ENCODE results near the gene ZNF681.
A peak's percentile ranks its signal among the peaks of the same experiment; 100 is the strongest.
"Not testable (repeated sequence)": the region's sequence is repeated elsewhere in the genome, so short reads cannot be mapped to it uniquely, and the experiment has no call there.

ZNF681 gene

DNA sequence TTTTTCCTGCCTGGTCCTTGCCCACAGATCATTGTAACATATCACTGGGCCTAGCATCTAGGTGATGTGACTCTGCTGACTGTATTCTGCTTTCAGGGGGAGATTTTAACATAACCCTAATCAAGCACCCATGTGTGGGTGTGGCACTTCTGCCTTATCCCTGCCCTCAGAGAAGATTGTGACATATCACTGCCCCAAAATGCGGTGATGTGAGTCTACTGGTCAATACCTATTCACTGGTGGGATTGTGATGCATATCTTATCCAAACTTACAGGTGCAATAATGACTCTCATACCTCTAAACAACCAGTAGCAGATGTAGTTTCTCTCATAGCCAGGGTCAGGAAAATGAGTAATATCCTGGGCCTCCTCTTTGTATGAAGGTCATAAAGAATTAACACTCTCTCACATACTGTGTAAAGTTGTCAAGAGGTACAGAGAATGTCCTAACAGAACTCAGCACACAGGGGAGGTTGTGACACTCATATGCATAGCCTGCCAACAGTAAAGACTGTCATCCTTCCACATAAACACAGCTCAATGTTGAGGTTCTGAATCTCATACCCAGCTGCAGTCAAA, 12.1 kb upstream of the ZNF681 start:
- DNase-seq (ENCODE audit: low read depth in 1 of 2, low spot score in 1 of 2), result no peak
- in situ Hi-C loops (cut with HindIII; ENCODE audit: low pct_unique_long_range_greater_than_20kb, low sequenced_read_pairs), result no loop called here

DNA sequence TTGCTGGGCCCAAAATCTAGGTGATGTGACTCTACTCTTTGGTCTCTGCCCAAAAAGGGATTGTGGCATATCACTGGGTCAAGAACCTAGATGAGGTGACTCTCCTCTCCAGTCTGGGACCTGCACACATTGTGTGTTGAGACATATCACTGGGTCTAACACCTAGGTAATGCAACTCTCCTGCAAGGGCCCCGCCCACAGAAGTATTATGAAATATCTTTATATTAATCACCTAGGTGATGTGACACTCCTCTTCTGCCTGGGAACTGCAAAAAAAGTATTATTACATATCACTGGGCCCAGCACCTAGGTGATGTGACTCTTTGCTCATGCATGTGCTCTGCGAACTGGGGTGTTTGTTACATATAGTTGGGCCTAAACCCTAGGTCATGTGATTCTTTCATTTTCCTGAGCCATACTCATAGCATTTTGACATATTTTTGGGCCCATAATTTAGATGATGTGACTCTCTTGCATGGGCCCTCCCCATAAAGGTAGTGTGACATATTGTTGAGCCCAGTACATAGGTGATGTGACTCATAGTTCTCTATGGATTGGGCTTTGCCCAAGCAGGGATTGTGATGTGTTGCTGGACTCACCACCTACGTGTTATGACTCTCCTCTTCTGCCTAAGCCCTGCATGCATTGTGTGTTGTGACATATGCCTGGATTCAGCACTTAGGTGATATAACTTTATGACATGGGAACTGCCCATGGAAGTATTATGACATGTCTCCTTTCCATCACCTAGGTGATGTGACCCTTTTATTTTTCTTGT, 11.2 kb upstream of the ZNF681 start:
- no peak for DNase-seq (ENCODE audit: low read depth in 1 of 2, low spot score in 1 of 2)
- no peak for TF ChIP-seq JUND (IDR thresholded peaks at IDR 0.05; ENCODE audit: low read depth)
- in situ Hi-C loops (cut with HindIII; ENCODE audit: low pct_unique_long_range_greater_than_20kb, low sequenced_read_pairs), result no loop called here

More for the DNA sequence above, 12.1 kb upstream of the ZNF681 start:
- TF ChIP-seq JUND (IDR thresholded peaks at IDR 0.05; ENCODE audit: low read depth), result no peak

DNA sequence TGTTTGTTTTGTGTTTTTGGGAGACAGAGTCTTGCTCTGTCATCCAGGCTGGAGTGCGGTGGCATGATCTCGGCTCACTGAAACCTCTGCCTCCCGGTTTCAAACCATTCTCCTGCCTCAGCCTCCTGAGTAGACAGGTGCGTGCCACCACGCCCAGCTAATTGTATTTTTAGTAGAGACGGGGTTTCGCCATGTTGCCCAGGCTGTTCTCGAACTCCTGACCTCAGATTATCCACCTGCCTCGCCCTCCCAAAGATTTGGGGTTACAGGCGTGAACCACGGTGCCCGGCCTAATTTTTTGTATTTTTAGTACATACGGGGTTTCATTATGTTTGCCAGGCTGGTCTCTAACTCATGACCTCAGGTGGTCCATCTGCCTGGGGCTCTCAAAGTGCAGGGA, 8.3 kb upstream of the ZNF681 start:
- in situ Hi-C loops (cut with HindIII; ENCODE audit: low pct_unique_long_range_greater_than_20kb, low sequenced_read_pairs), result no loop called here
- TF ChIP-seq JUND (IDR thresholded peaks at IDR 0.05; ENCODE audit: low read depth), result no peak
- no peak for DNase-seq (ENCODE audit: low read depth in 1 of 2, low spot score in 1 of 2)

GRCh38 chr19:23764781-23765180, 6.1 kb upstream of the ZNF681 start:
- in situ Hi-C loops (cut with HindIII; ENCODE audit: low pct_unique_long_range_greater_than_20kb, low sequenced_read_pairs), result no loop called here

GRCh38 chr19:23762884-23763711, 4.4 kb upstream of the ZNF681 start:
- peak; percentile 22 to 92 for DNase-seq (ENCODE audit: low read depth in 1 of 2, low spot score in 1 of 2)
- no peak for TF ChIP-seq JUND (IDR thresholded peaks at IDR 0.05; ENCODE audit: low read depth)
- in situ Hi-C loops (cut with HindIII; ENCODE audit: low pct_unique_long_range_greater_than_20kb, low sequenced_read_pairs), result no loop called here

More at GRCh38 chr19:23764781-23765180, 6.1 kb upstream of the ZNF681 start:
- no peak for DNase-seq (ENCODE audit: low read depth in 1 of 2, low spot score in 1 of 2)
- no peak for TF ChIP-seq JUND (IDR thresholded peaks at IDR 0.05; ENCODE audit: low read depth)

- no peak for DNase-seq (ENCODE audit: low read depth in 1 of 2, low spot score in 1 of 2)
- TF ChIP-seq JUND (IDR thresholded peaks at IDR 0.05; ENCODE audit: low read depth), result no peak
- in situ Hi-C loops (cut with HindIII; ENCODE audit: low pct_unique_long_range_greater_than_20kb, low sequenced_read_pairs), result no loop called here
Measured at GRCh38 chr19:23762548-23762883, 3.8 kb upstream of the ZNF681 start.

- in situ Hi-C loops (cut with HindIII; ENCODE audit: low pct_unique_long_range_greater_than_20kb, low sequenced_read_pairs); DNase-seq (ENCODE audit: low read depth in 1 of 2, low spot score in 1 of 2): not testable (repeated sequence)
Measured at GRCh38 chr19:23760326-23760725, 1.6 kb upstream of the ZNF681 start.

- in situ Hi-C loops (cut with HindIII; ENCODE audit: low pct_unique_long_range_greater_than_20kb, low sequenced_read_pairs); DNase-seq (ENCODE audit: low read depth in 1 of 2, low spot score in 1 of 2): not testable (repeated sequence)
Measured at GRCh38 chr19:23743633-23744232, 15.0 kb downstream of the ZNF681 start.

GRCh38 chr19:23730729-23731465, 27.8 kb downstream of the ZNF681 start:
- DNase-seq (ENCODE audit: low read depth in 1 of 2, low spot score in 1 of 2); in situ Hi-C loops (cut with HindIII; ENCODE audit: low pct_unique_long_range_greater_than_20kb, low sequenced_read_pairs): not testable (repeated sequence)

DNA sequence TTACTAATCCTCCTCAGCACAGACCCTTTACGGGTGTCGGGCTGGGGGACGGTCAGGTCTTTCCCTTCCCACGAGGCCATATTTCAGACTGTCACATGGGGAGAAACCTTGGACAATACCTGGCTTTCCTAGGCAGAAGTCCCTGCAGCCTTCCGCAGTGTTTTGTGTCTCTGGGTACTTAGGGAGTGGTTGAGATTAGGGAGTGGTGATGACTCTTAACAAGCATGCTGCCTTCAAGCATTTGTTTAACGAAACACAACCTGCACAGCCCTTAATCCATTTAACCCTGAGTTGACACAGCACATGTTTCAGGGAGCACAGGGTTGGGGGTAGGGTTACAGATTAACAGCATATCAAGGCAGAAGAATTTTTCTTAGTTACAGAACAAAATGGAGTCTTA, 34.5 kb downstream of the ZNF681 start:
- in situ Hi-C loops (cut with HindIII; ENCODE audit: low pct_unique_long_range_greater_than_20kb, low sequenced_read_pairs); DNase-seq (ENCODE audit: low read depth in 1 of 2, low spot score in 1 of 2): not testable (repeated sequence)

DNA sequence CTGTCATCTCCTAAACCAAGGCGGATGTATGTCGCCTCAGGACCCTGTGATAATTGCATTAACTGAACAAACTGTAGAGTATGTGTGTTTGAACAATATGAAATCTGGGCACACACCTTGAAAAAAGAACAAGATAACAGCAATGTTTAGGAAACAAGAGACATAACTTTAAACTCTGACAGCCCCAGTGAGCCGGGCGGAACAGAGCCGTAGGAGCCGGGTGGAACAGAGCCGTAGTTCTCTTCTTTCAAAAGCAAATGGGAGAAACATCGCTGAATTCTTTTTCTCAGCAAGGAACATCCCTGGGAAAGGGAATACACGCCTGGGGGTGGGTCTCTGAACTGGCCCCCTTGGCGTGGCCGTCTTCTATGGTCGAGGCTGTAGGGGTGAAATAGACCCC, 39.9 kb downstream of the ZNF681 start:
- no peak for TF ChIP-seq JUND (IDR thresholded peaks at IDR 0.05; ENCODE audit: low read depth)
- no peak for DNase-seq (ENCODE audit: low read depth in 1 of 2, low spot score in 1 of 2)
- in situ Hi-C loops (cut with HindIII; ENCODE audit: low pct_unique_long_range_greater_than_20kb, low sequenced_read_pairs), result no loop called here

DNA sequence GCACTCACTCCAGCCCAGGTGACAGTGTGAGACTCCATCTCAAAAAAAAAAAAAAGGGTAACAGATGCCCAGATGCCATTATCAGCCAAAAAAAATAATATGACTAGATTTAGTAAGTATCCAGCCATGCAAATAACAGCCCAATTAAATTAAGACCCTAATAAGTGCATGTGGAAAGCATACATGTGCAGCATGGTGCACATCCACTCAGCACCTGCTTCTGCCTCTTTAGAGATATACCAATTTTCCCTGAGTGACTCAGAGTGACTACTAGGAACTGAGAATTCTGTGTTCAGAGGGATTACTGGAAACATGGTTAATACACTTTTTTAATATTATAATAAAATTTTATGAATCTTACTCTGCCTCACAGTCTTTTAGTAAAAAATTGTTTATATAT, 41.9 kb downstream of the ZNF681 start:
- in situ Hi-C loops (cut with HindIII; ENCODE audit: low pct_unique_long_range_greater_than_20kb, low sequenced_read_pairs), result no loop called here
- no peak for DNase-seq (ENCODE audit: low read depth in 1 of 2, low spot score in 1 of 2)

More for the DNA sequence above, 41.9 kb downstream of the ZNF681 start:
- TF ChIP-seq JUND (IDR thresholded peaks at IDR 0.05; ENCODE audit: low read depth), result no peak

Data from T47D (cell line).